ENCODE results near the gene WBP11. TPM values are rescaled to one million over a fixed set of nuclear protein-coding genes. Genes with fewer than 3 reads are reported as not detected.

The WBP11 gene
- total and polyA plus RNA-seq, 2 of the 13 experiments (the other 11 are each of a cell fraction or from before 2014, with no cell fraction given), result 7.6 to 31.0 TPM

GRCh38 chr12:14769466-14769968, 33.8 kb downstream of the WBP11 start (continued):
- TF ChIP-seq REST (IDR thresholded peaks at IDR 0.05; ENCODE audit: borderline replicate concordance in 1 of 2, low read depth in 1 of 2, low read length in 2 of 2) (no peak), AGO1 (IDR thresholded peaks at IDR 0.05; ENCODE audit: low read depth, low read length, poor library complexity, severe bottlenecking) (no peak), ZNF652 (CRISPR knock-in tag; IDR thresholded peaks at IDR 0.05; ENCODE audit: borderline replicate concordance, low read depth) (0 out of 2 replicates have a peak, but pooled peaks have one; percentile 42), ZNF740 (CRISPR knock-in tag; IDR thresholded peaks at IDR 0.05) (peak; percentile 63; the same call in 1 of the 2 replicates), ZNF703 (CRISPR knock-in tag; IDR thresholded peaks at IDR 0.05; ENCODE audit: borderline replicate concordance) (no peak), ZNF160 (CRISPR knock-in tag; IDR thresholded peaks at IDR 0.05) (peak; percentile 61; the same call in 1 of the 2 replicates), PPARG (CRISPR knock-in tag; conservative IDR thresholded peaks at IDR 0.05) (no peak), SOX6 (IDR thresholded peaks at IDR 0.05) (no peak), SOX6 (CRISPR knock-in tag; IDR thresholded peaks at IDR 0.05) (no peak), IKZF4 (CRISPR knock-in tag; IDR thresholded peaks at IDR 0.05; ENCODE audit: borderline replicate concordance, low read depth, not compliant biosample characterization) (no peak), SNAPC2 (CRISPR knock-in tag; IDR thresholded peaks at IDR 0.05) (peak; percentile 48)
